HG03280 (cell line): Measurements from ENCODE around the gene ABCA13.
"Not testable (repeated sequence)": the region's sequence is repeated elsewhere in the genome, so short reads cannot be mapped to it uniquely, and the experiment has no call there.

Source experiments
- ATAC-seq: cut with Tn5 transposase; IDR thresholded peaks from one replicate; pipeline ENCODE4 v1.9.1; 2021; ENCODE audit warnings: mild to moderate bottlenecking, moderate library complexity; ENCODE audit not compliant: unreplicated experiment

ABCA13 gene

GRCh38 chr7:48175019-48175418, 3.8 kb downstream of the ABCA13 start:
- ATAC-seq: no peak

- ATAC-seq: no peak
Observed at GRCh38 chr7:48176356-48176893, 5.2 kb downstream of the ABCA13 start.

GRCh38 chr7:48177271-48177670, 6.0 kb downstream of the ABCA13 start:
- ATAC-seq: no peak

- ATAC-seq: no peak
Observed at GRCh38 chr7:48179496-48180030, 8.3 kb downstream of the ABCA13 start.

- no peak for ATAC-seq
Observed at GRCh38 chr7:48180981-48181380, 9.7 kb downstream of the ABCA13 start.

GRCh38 chr7:48182718-48183369, 11.6 kb downstream of the ABCA13 start:
- no peak for ATAC-seq

GRCh38 chr7:48183370-48183743, 12.1 kb downstream of the ABCA13 start:
- no peak for ATAC-seq

GRCh38 chr7:48183965-48184364, 12.7 kb downstream of the ABCA13 start:
- no peak for ATAC-seq

- ATAC-seq: no peak
Observed at GRCh38 chr7:48188776-48189520, 17.7 kb downstream of the ABCA13 start.

GRCh38 chr7:48192996-48193395, 21.7 kb downstream of the ABCA13 start:
- no peak for ATAC-seq

GRCh38 chr7:48193421-48193820, 22.2 kb downstream of the ABCA13 start:
- ATAC-seq: no peak

GRCh38 chr7:48200946-48201589, 29.8 kb downstream of the ABCA13 start:
- not testable (repeated sequence) for ATAC-seq

GRCh38 chr7:48202916-48203315, 31.7 kb downstream of the ABCA13 start:
- not testable (repeated sequence) for ATAC-seq

GRCh38 chr7:48207155-48207675, 36.0 kb downstream of the ABCA13 start:
- no peak for ATAC-seq

GRCh38 chr7:48209004-48209600, 37.8 kb downstream of the ABCA13 start:
- no peak for ATAC-seq

- ATAC-seq: no peak
Observed at GRCh38 chr7:48213226-48213625, 42.0 kb downstream of the ABCA13 start.

GRCh38 chr7:48217266-48217665, 46.0 kb downstream of the ABCA13 start:
- no peak for ATAC-seq

- ATAC-seq: no peak
Observed at GRCh38 chr7:48217753-48218152, 46.5 kb downstream of the ABCA13 start.

- ATAC-seq: no peak
Observed at GRCh38 chr7:48224042-48224441, 52.8 kb downstream of the ABCA13 start.

GRCh38 chr7:48225101-48225500, 53.8 kb downstream of the ABCA13 start:
- ATAC-seq: no peak

- ATAC-seq: no peak
Observed at GRCh38 chr7:48237354-48237753, 66.1 kb downstream of the ABCA13 start.
